ENCODE measurements around the gene ABCC2. TPM values are rescaled to one million over a fixed set of nuclear protein-coding genes. Genes with fewer than 3 reads are reported as not detected.
"Not testable (repeated sequence)": the region's sequence is repeated elsewhere in the genome, so short reads cannot be mapped to it uniquely, and the experiment has no call there.

The ABCC2 gene
- total RNA-seq (ENCODE audit: low replicate concordance): 0.98 and 1.4 TPM in 2 replicates

- DNase-seq (ENCODE audit: low read depth): no peak
- TF ChIP-seq CTCF (IDR thresholded peaks at IDR 0.05; ENCODE audit: insufficient read depth, low read length): no peak
- no peak within 1 kb of the TSS for H3K4me3 ChIP-seq (ENCODE audit: low read depth, low read length)
Observed at GRCh38 chr10:99782447-99783286, at the start of gene ABCC2. Gene ABCC2, plus strand, starts transcription at chr10:99782640. Its CDS starts 205 bp downstream, at chr10:99782845.

- peak overlapping the region; percentile 47 for H3K4me3 ChIP-seq (ENCODE audit: low read depth, low read length)
- TF ChIP-seq CTCF (IDR thresholded peaks at IDR 0.05; ENCODE audit: insufficient read depth, low read length): no peak
- DNase-seq (ENCODE audit: low read depth): peak; percentile 25
Observed at GRCh38 chr10:99733366-99733765, 49.1 kb upstream of the ABCC2 start.

GRCh38 chr10:99734111-99734510, 48.3 kb upstream of the ABCC2 start:
- not testable (repeated sequence) for DNase-seq (ENCODE audit: low read depth); H3K4me3 ChIP-seq (ENCODE audit: low read depth, low read length)

- no peak overlapping the region for H3K4me3 ChIP-seq (ENCODE audit: low read depth, low read length)
- no peak for DNase-seq (ENCODE audit: low read depth)
- TF ChIP-seq CTCF (IDR thresholded peaks at IDR 0.05; ENCODE audit: insufficient read depth, low read length): no peak
Observed at GRCh38 chr10:99740260-99740659, 42.2 kb upstream of the ABCC2 start.

- no peak for TF ChIP-seq CTCF (IDR thresholded peaks at IDR 0.05; ENCODE audit: insufficient read depth, low read length)
- no peak for DNase-seq (ENCODE audit: low read depth)
- H3K4me3 ChIP-seq (ENCODE audit: low read depth, low read length): no peak overlapping the region
Observed at GRCh38 chr10:99740933-99741559, 41.4 kb upstream of the ABCC2 start.

GRCh38 chr10:99742254-99742653, 40.2 kb upstream of the ABCC2 start:
- TF ChIP-seq CTCF (IDR thresholded peaks at IDR 0.05; ENCODE audit: insufficient read depth, low read length): no peak
- H3K4me3 ChIP-seq (ENCODE audit: low read depth, low read length): no peak overlapping the region
- DNase-seq (ENCODE audit: low read depth): no peak

- H3K4me3 ChIP-seq (ENCODE audit: low read depth, low read length): no peak overlapping the region
- TF ChIP-seq CTCF (IDR thresholded peaks at IDR 0.05; ENCODE audit: insufficient read depth, low read length): no peak
- DNase-seq (ENCODE audit: low read depth): no peak
Observed at GRCh38 chr10:99742701-99743100, 39.7 kb upstream of the ABCC2 start.

All from fibroblast of the aortic adventitia (primary cell).